GM23338 (cell line): ENCODE results near the gene GAB2. TPM values are rescaled to one million over a fixed set of nuclear protein-coding genes. Genes with fewer than 3 reads are reported as not detected.

ENCODE experiments used
- ATAC-seq: fragments of 200-7000 bp; cut with Tn5 transposase; 3 replicates; pipeline ENCODE4 v1.9.1; 2020
- DNase-seq: peaks from one replicate; pipeline ENCODE4 v3.0.0-alpha.2; 2015; ENCODE audit warnings: low spot score
- H2AFZ ChIP-seq: fragments of 200-600 bp; sonication (generic); 2 replicates; pipeline ENCODE4 v1.8.0; 2016; ENCODE audit warnings: antibody characterized with exemption, mild to moderate bottlenecking, moderate library complexity
- H3F3A ChIP-seq: fragments of 200-600 bp; sonication (generic); replicated peaks from 2 replicates; pipeline ENCODE4 v1.8.0; 2017; ENCODE audit warnings: antibody characterized with exemption, mixed run types, low read depth
- H3K27ac ChIP-seq: fragments of 200-600 bp; sonication (generic); 2 replicates; pipeline ENCODE4 v1.6.1; 2016; ENCODE audit warnings: low read depth
- H3K27me3 ChIP-seq: fragments of 200-600 bp; sonication (generic); 2 replicates; pipeline ENCODE4 v1.8.0; 2016; ENCODE audit warnings: mild to moderate bottlenecking, mixed run types, moderate library complexity; ENCODE audit not compliant: insufficient read depth
- H3K36me3 ChIP-seq: fragments of 200-600 bp; sonication (generic); 2 replicates; pipeline ENCODE4 v1.8.0; 2016; ENCODE audit warnings: mild to moderate bottlenecking; ENCODE audit not compliant: insufficient read depth
- H3K4me1 ChIP-seq: fragments of 200-600 bp; sonication (generic); 2 replicates; pipeline ENCODE4 v1.8.0; 2016; ENCODE audit warnings: mild to moderate bottlenecking, moderate library complexity; ENCODE audit not compliant: insufficient read depth
- H3K4me2 ChIP-seq: fragments of 200-600 bp; sonication (generic); 2 replicates; pipeline ENCODE4 v1.7.1; 2017; ENCODE audit warnings: mixed run types
- H3K4me3 ChIP-seq: fragments of 200-600 bp; sonication (generic); 2 replicates; pipeline ENCODE4 v1.6.1; 2016; ENCODE audit warnings: mixed run types
- H3K79me2 ChIP-seq: fragments of 200-600 bp; sonication (generic); replicated peaks from 2 replicates; pipeline ENCODE4 v1.8.0; 2017; ENCODE audit warnings: mild to moderate bottlenecking; ENCODE audit not compliant: insufficient read depth
- H3K9me2 ChIP-seq: fragments of 200-600 bp; sonication (generic); 2 replicates; pipeline ENCODE4 v1.8.0; 2017; ENCODE audit not compliant: insufficient read depth
- H4K20me1 ChIP-seq: fragments of 200-600 bp; sonication (generic); replicated peaks from 2 replicates; pipeline ENCODE4 v1.8.0; 2017; ENCODE audit warnings: mild to moderate bottlenecking; ENCODE audit not compliant: insufficient read depth
- H3K27ac Mint-ChIP-seq: 2 replicates; pipeline ENCODE4 v1.8.0; 2020; ENCODE audit warnings: inconsistent platforms, mild to moderate bottlenecking, moderate library complexity, mixed read lengths
- H3K27me3 Mint-ChIP-seq: 3 replicates; pipeline ENCODE4 v1.8.0; 2022; ENCODE audit warnings: low read depth, mild to moderate bottlenecking, moderate library complexity, mixed read lengths, inconsistent platforms; ENCODE audit not compliant: insufficient read depth, poor library complexity
- H3K36me3 Mint-ChIP-seq: 3 replicates; pipeline ENCODE4 v1.8.0; 2021; ENCODE audit warnings: low read depth, mild to moderate bottlenecking, inconsistent platforms, moderate library complexity, mixed read lengths
- H3K4me1 Mint-ChIP-seq: 3 replicates; pipeline ENCODE4 v1.8.0; 2020; ENCODE audit warnings: mild to moderate bottlenecking, inconsistent platforms, mixed read lengths
- H3K4me3 Mint-ChIP-seq: 3 replicates; pipeline ENCODE4 v1.8.0; 2021; ENCODE audit warnings: moderate library complexity, mild to moderate bottlenecking, inconsistent platforms, mixed read lengths
- H3K9me3 Mint-ChIP-seq: 3 replicates; pipeline ENCODE4 v1.8.0; 2020; ENCODE audit warnings: moderate library complexity, mild to moderate bottlenecking, inconsistent platforms, mixed read lengths
- EZH2 ChIP-seq: fragments of 200-600 bp; sonication (generic); IDR thresholded peaks from one replicate; pipeline ENCODE4 v1.8.0; 2017; ENCODE audit warnings: antibody characterized with exemption, mild to moderate bottlenecking, low read depth; ENCODE audit not compliant: unreplicated experiment
- EZH2phosphoT487 ChIP-seq: fragments of 200-600 bp; sonication (generic); IDR thresholded peaks from one replicate; pipeline ENCODE4 v1.8.1; 2018; ENCODE audit warnings: antibody characterized with exemption; ENCODE audit not compliant: unreplicated experiment
- JUNB ChIP-seq: IDR thresholded peaks from one replicate; pipeline ENCODE4 v1.6.1; 2016; ENCODE audit warnings: antibody characterized with exemption; ENCODE audit not compliant: unreplicated experiment
- NANOG ChIP-seq: IDR thresholded peaks from 2 replicates; pipeline ENCODE4 v1.6.1; 2016; ENCODE audit warnings: antibody characterized with exemption, borderline replicate concordance
- POLR2AphosphoS5 ChIP-seq: IDR thresholded peaks from 2 replicates; pipeline ENCODE4 v1.6.1; 2016; ENCODE audit warnings: antibody characterized with exemption, low read depth
- STAT1 ChIP-seq: IDR thresholded peaks from one replicate; pipeline ENCODE4 v1.6.1; 2016; ENCODE audit warnings: antibody characterized with exemption; ENCODE audit not compliant: unreplicated experiment
- ZNF114 ChIP-seq: fragments of 250-450 bp; sonication (Bioruptor Pico); IDR thresholded peaks from 2 replicates; pipeline ENCODE4 v1.5.0; 2020; ENCODE audit warnings: mild to moderate bottlenecking, moderate library complexity
- ZNF331 ChIP-seq: fragments of 250-450 bp; sonication (Bioruptor Pico); IDR thresholded peaks from 2 replicates; pipeline ENCODE4 v1.5.0; 2020; ENCODE audit warnings: low read depth, mild to moderate bottlenecking, moderate library complexity
- polyA plus RNA-seq: library from polyadenylated mRNA; unstranded; fragments of >200 nt; fragmentation: Nextera tagmentation; extraction: Ambion mirVana; gene quantifications from 2 replicates; pipeline ENCODE4 v1.2.1, GENCODE V29; 2016
- total RNA-seq: library from RNA; depleted of rRNA; stranded (reverse); fragments of >200 nt; shearing (Covaris generic); gene quantifications from 2 replicates; pipeline ENCODE4 v1.2.3, GENCODE V29; 2014
- TF ChIP-seq, protein P1 (sequence below), 2 experiments: fragments of 200-600 bp in 1 of 2; sonication (generic) in 1 of 2; conservative IDR thresholded peaks; 2 replicates each; pipeline versions ENCODE4 v1.5.1 to v1.6.1; 2016 to 2017; ENCODE audit warnings: antibody characterized with exemption in 2 of 2, low read depth in 2 of 2, mild to moderate bottlenecking in 2 of 2, moderate library complexity in 1 of 2
- TF ChIP-seq, protein P2 (sequence below): IDR thresholded peaks from 2 replicates; pipeline ENCODE4 v1.6.1; 2016; ENCODE audit warnings: antibody characterized with exemption

GAB2 gene
- total and polyA plus RNA-seq, 2 experiments from 2014 or later, result 2.0 to 10.8 TPM

DNA sequence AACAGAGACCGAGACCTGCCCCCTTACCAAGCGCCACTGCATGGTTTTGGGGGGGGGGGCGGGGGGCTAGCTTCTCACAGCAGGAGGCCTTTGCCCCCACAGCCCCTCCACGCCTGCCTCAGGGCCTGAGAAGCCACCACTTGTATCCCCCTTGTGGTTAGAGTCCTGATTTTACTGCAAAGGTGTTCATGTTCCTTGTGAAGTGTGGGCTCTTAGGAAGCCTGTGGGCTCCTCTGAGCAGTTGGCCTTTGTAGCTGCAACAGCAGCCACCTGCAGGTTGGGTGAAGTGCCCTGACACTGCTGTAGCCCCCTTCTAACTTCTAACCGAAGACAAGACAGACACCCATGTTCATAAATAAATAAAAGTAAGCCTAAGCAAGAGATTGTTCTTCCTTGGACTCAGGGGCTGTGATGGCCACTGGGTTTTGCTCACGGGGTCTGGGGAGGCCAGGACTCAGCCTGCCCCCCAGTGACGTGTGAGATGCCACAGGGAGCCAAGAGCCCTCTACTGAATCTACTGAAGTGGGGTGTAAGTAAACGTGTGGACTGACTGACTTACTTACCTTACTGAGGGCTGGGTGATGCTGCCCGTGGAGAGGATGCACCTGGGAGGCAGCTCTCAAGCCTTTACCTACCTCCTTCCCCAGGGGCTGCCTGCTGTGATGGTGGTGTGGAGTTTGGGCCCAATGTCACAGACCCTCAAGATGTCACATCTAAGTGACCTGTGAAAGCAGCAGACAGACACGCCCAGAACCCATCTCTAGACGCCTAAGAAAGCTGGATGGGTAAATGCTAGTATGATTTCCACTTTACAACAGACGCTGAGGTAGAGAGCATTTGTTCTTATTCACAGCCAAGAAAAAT lies 203.1 kb downstream of the GAB2 start:
- Mint-ChIP-seq H3K27ac (no peak overlapping the region), H3K4me1 (no peaks in the 10 kb centered on the region; the same call in 2 of the 3 replicates), H3K4me3 (no peak overlapping the region), H3K36me3 (peaks cover 8% of the 10 kb centered on the region; the same call in 2 of the 3 replicates), H3K27me3 (peaks cover 6% of the 10 kb centered on the region), H3K9me3 (no peaks in the 10 kb centered on the region)
- H2AFZ ChIP-seq, result no peak overlapping the region
- no peak overlapping the region for H3K4me2 ChIP-seq
- H4K20me1 ChIP-seq, result peaks cover 7% of the 10 kb centered on the region; the same call in 1 of the 2 replicates
- no peak overlapping the region for H3K4me3 ChIP-seq
- no peaks in the 10 kb centered on the region for H3F3A ChIP-seq
- H3K4me1 ChIP-seq, result no peaks in the 10 kb centered on the region
- no peaks in the 10 kb centered on the region for H3K36me3 ChIP-seq
- no peak for TF ChIP-seq EZH2
- TF ChIP-seq, protein P1, sequence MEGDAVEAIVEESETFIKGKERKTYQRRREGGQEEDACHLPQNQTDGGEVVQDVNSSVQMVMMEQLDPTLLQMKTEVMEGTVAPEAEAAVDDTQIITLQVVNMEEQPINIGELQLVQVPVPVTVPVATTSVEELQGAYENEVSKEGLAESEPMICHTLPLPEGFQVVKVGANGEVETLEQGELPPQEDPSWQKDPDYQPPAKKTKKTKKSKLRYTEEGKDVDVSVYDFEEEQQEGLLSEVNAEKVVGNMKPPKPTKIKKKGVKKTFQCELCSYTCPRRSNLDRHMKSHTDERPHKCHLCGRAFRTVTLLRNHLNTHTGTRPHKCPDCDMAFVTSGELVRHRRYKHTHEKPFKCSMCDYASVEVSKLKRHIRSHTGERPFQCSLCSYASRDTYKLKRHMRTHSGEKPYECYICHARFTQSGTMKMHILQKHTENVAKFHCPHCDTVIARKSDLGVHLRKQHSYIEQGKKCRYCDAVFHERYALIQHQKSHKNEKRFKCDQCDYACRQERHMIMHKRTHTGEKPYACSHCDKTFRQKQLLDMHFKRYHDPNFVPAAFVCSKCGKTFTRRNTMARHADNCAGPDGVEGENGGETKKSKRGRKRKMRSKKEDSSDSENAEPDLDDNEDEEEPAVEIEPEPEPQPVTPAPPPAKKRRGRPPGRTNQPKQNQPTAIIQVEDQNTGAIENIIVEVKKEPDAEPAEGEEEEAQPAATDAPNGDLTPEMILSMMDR (conservative IDR thresholded peaks at IDR 0.05; ENCODE audit: low read depth in 2 of 2), result no peak
- no peak for TF ChIP-seq STAT1
- H3K79me2 ChIP-seq, result no peaks in the 10 kb centered on the region
- no peak overlapping the region for H3K27ac ChIP-seq
- no peak for ATAC-seq
- no peak for DNase-seq
- 0 out of 2 replicates have a peak, but pooled peaks cover 2% of the 10 kb centered on the region for H3K9me2 ChIP-seq
- H3K27me3 ChIP-seq, result no peaks in the 10 kb centered on the region

DNA sequence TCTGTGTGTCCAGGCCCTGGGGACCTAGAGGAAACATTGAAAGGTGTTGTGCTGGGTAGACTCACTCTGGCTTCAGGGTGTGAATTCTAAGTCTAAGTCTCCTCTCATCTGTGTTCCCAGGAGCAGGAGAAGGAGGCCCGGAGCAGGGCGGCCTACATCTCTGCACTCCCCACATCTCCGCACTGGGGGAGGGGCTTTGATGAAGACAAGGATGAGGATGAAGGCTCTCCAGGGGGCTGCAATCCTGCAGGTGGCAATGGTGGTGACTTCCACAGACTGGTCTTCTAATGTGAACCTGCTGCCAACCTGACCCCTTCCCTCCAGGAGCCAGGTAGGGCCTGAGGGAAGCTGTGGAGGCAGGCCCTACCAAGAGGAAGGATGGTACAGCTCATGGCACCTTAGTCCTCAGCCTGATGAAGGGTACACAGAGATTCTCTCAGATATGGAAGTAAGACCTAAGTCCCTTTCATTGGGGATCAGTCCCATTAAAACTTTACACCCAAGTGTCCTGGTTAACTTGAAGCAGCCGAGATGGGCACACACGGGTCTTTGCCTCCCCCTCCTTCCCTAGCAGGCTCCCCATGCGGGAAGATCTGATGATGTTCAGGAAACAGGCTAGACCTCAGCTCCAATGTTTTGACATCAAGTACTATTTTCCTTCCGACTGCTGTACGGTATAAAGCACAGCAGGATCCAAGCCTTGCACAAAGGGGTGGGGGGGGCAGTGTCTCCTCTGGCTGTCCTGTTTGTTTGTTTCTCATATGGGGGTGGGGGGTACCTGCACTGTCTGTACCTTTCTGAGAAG lies 203.9 kb downstream of the GAB2 start:
- Histone ChIP-seq H3K27me3 (no peaks in the 10 kb centered on the region), H3K27ac (no peak overlapping the region), H3K4me1 (no peaks in the 10 kb centered on the region), H3K4me3 (no peak overlapping the region), H3F3A (no peaks in the 10 kb centered on the region), H3K4me2 (no peak overlapping the region), H2AFZ (no peak overlapping the region), H3K36me3 (no peaks in the 10 kb centered on the region), H3K9me2 (0 out of 2 replicates have a peak, but pooled peaks cover 2% of the 10 kb centered on the region), H3K79me2 (no peaks in the 10 kb centered on the region), H4K20me1 (peaks cover 7% of the 10 kb centered on the region; the same call in 1 of the 2 replicates)
- H3K4me1 Mint-ChIP-seq, result no peaks in the 10 kb centered on the region; the same call in 2 of the 3 replicates
- peaks cover 8% of the 10 kb centered on the region; the same call in 2 of the 3 replicates for H3K36me3 Mint-ChIP-seq
- H3K27me3 Mint-ChIP-seq, result peaks cover 8% of the 10 kb centered on the region
- no peak for ATAC-seq
- H3K4me3 Mint-ChIP-seq, result no peak overlapping the region
- no peak for DNase-seq
- H3K9me3 Mint-ChIP-seq, result no peaks in the 10 kb centered on the region
- no peak overlapping the region for H3K27ac Mint-ChIP-seq
- no peak for TF ChIP-seq ZNF331 (CRISPR knock-in tag)
- TF ChIP-seq STAT1, result no peak
- TF ChIP-seq NANOG, result no peak
- TF ChIP-seq EZH2phosphoT487, result no peak
- TF ChIP-seq ZNF114 (CRISPR knock-in tag), result no peak
- no peak for TF ChIP-seq EZH2
- TF ChIP-seq POLR2AphosphoS5, result no peak
- TF ChIP-seq, protein P2, sequence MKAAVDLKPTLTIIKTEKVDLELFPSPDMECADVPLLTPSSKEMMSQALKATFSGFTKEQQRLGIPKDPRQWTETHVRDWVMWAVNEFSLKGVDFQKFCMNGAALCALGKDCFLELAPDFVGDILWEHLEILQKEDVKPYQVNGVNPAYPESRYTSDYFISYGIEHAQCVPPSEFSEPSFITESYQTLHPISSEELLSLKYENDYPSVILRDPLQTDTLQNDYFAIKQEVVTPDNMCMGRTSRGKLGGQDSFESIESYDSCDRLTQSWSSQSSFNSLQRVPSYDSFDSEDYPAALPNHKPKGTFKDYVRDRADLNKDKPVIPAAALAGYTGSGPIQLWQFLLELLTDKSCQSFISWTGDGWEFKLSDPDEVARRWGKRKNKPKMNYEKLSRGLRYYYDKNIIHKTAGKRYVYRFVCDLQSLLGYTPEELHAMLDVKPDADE, result no peak
- TF ChIP-seq, protein P1 (conservative IDR thresholded peaks at IDR 0.05; ENCODE audit: low read depth in 2 of 2), result no peak
- TF ChIP-seq JUNB, result no peak
